ENCODE measurements around the gene YTHDC2. TPM values are rescaled to one million over a fixed set of nuclear protein-coding genes. Genes with fewer than 3 reads are reported as not detected.

Gene YTHDC2
- total RNA-seq, 1 donor from 2014 or later: 20.1 TPM

- no peak for DNase-seq (ENCODE audit: low spot score)
- peaks cover 4% of the 10 kb centered on the region for H3K36me3 Mint-ChIP-seq (ENCODE audit: low read depth)
- H3K4me3 Mint-ChIP-seq (ENCODE audit: unreplicated experiment): no peak overlapping the region
- H3K27me3 Mint-ChIP-seq (ENCODE audit: low read depth): no peaks in the 10 kb centered on the region
- peaks cover 3% of the 10 kb centered on the region for H3K9me3 Mint-ChIP-seq (ENCODE audit: low read depth)
- peaks cover 15% of the 10 kb centered on the region for H3K4me1 Mint-ChIP-seq (ENCODE audit: low read depth)
- no peak for TF ChIP-seq CTCF (IDR thresholded peaks at IDR 0.05)
- no peak overlapping the region for H3K27ac Mint-ChIP-seq (ENCODE audit: unreplicated experiment)
Measured at GRCh38 chr5:113524927-113525326, 11.4 kb downstream of the YTHDC2 start.

DNA sequence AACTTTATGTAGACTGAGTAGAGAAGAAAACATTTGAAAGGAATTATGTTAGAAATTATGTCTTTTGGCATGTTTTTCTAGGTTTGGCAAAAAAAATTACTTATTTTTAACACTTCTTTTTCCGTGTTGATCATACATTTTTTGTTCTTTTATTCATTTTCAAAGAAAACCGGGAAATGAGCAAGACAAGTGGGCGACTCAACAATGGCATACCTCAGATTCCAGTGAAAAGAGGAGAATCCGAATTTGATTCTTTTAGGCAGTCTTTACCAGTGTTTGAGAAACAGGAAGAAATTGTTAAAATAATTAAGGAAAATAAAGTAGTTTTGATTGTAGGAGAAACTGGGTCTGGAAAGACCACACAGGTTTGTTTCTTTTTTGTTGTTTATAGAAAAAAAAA is 12.9 kb downstream of the YTHDC2 start:
- DNase-seq (ENCODE audit: low spot score): no peak
- H3K27ac Mint-ChIP-seq (ENCODE audit: unreplicated experiment): no peak overlapping the region

GRCh38 chr5:113527746-113528145 is 14.3 kb downstream of the YTHDC2 start:
- no peak for TF ChIP-seq CTCF (IDR thresholded peaks at IDR 0.05)
- Mint-ChIP-seq H3K36me3 (ENCODE audit: low read depth) (peaks cover 7% of the 10 kb centered on the region), H3K27me3 (ENCODE audit: low read depth) (no peaks in the 10 kb centered on the region), H3K4me3 (ENCODE audit: unreplicated experiment) (no peak overlapping the region), H3K9me3 (ENCODE audit: low read depth) (peaks cover 6% of the 10 kb centered on the region), H3K27ac (ENCODE audit: unreplicated experiment) (no peak overlapping the region), H3K4me1 (ENCODE audit: low read depth) (peaks cover 19% of the 10 kb centered on the region)
- no peak for DNase-seq (ENCODE audit: low spot score)

More for the DNA sequence above, 12.9 kb downstream of the YTHDC2 start:
- Mint-ChIP-seq H3K36me3 (ENCODE audit: low read depth) (peaks cover 6% of the 10 kb centered on the region), H3K27me3 (ENCODE audit: low read depth) (no peaks in the 10 kb centered on the region), H3K9me3 (ENCODE audit: low read depth) (peaks cover 6% of the 10 kb centered on the region), H3K4me1 (ENCODE audit: low read depth) (peaks cover 19% of the 10 kb centered on the region), H3K4me3 (ENCODE audit: unreplicated experiment) (no peak overlapping the region)
- TF ChIP-seq CTCF (IDR thresholded peaks at IDR 0.05): no peak

DNA sequence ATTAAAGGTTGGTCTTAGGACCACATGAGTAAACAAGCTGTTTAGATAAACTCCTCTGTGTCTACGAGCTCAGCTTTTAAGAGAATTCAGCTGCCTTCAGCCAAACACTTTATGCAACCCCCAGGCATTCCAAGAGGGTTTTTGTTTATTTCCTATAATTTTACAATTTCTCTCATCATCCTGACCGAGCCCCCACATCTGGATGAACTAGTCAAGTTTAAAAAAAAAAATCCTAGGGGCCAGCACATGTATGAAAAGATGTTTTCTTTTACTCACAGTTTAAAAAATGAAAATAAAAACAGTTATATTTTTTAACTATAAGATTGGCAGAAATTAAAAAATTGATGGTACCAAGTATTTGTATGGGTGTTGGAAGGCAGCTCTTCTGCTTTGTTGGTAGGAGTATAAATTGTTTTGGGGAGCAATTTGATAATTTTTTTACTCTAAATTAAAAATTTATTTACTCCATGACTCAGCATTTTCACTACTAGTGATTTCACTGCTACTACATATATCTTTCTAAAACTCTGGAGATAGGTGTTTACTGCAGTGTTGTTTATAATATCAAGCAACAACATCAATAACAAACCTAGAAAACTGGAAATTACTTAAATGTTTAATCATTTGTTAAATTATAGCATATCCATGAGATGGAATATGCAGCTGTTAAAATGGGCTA is 18.1 kb downstream of the YTHDC2 start:
- no peaks in the 10 kb centered on the region for H3K27me3 Mint-ChIP-seq (ENCODE audit: low read depth)
- no peak overlapping the region for H3K27ac Mint-ChIP-seq (ENCODE audit: unreplicated experiment)
- peaks cover 6% of the 10 kb centered on the region for H3K9me3 Mint-ChIP-seq (ENCODE audit: low read depth)
- DNase-seq (ENCODE audit: low spot score): no peak
- H3K4me3 Mint-ChIP-seq (ENCODE audit: unreplicated experiment): no peak overlapping the region
- H3K36me3 Mint-ChIP-seq (ENCODE audit: low read depth): peaks cover 13% of the 10 kb centered on the region
- no peak for TF ChIP-seq CTCF (IDR thresholded peaks at IDR 0.05)
- peaks cover 14% of the 10 kb centered on the region for H3K4me1 Mint-ChIP-seq (ENCODE audit: low read depth)

DNA sequence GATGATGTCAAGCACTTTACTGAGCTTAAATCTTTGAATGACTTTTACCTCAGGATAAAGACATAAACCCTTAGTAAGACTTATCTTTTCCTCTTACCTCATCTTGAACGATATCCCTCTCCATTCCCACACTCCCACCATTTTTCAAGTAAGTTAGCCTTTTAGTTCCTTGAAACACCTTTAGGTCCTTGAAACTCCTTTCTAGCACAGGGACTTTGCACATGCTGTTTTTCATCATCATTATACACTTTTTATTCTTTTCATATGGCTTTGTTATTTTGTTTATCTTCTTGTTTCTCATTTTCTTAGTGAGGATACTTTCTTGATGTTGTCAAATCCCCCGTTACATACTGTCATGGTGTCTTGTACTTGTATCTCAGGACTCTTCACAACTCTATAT is 24.8 kb downstream of the YTHDC2 start:
- TF ChIP-seq CTCF (IDR thresholded peaks at IDR 0.05): no peak
- no peak for DNase-seq (ENCODE audit: low spot score)
- Mint-ChIP-seq H3K27ac (ENCODE audit: unreplicated experiment) (no peak overlapping the region), H3K36me3 (ENCODE audit: low read depth) (peaks cover 22% of the 10 kb centered on the region), H3K4me1 (ENCODE audit: low read depth) (no peaks in the 10 kb centered on the region), H3K4me3 (ENCODE audit: unreplicated experiment) (no peak overlapping the region), H3K27me3 (ENCODE audit: low read depth) (no peaks in the 10 kb centered on the region), H3K9me3 (ENCODE audit: low read depth) (no peaks in the 10 kb centered on the region)
